HG03575 (cell line): Measurements from ENCODE around the gene MEOX2.

Experiments used
- ATAC-seq: cut with Tn5 transposase; IDR thresholded peaks from one replicate; pipeline ENCODE4 v1.9.1; 2021; ENCODE audit not compliant: unreplicated experiment, insufficient number of reproducible peaks, low FRiP score; ENCODE audit errors: extremely low read depth

Gene MEOX2

GRCh38 chr7:15682751-15683245 is 3.7 kb downstream of the MEOX2 start:
- no peak for ATAC-seq

- ATAC-seq: no peak
Measured at GRCh38 chr7:15682111-15682510, 4.4 kb downstream of the MEOX2 start.

- ATAC-seq: no peak
Measured at GRCh38 chr7:15681631-15682030, 4.9 kb downstream of the MEOX2 start.

GRCh38 chr7:15681186-15681585 is 5.3 kb downstream of the MEOX2 start:
- ATAC-seq: no peak

- no peak for ATAC-seq
Measured at GRCh38 chr7:15680446-15680845, 6.0 kb downstream of the MEOX2 start.

GRCh38 chr7:15679306-15679705 is 7.2 kb downstream of the MEOX2 start:
- no peak for ATAC-seq

GRCh38 chr7:15678653-15679052 is 7.8 kb downstream of the MEOX2 start:
- no peak for ATAC-seq

- no peak for ATAC-seq
Measured at GRCh38 chr7:15675379-15675778, 11.1 kb downstream of the MEOX2 start.

- no peak for ATAC-seq
Measured at GRCh38 chr7:15674586-15674985, 11.9 kb downstream of the MEOX2 start.

GRCh38 chr7:15669443-15670090 is 16.9 kb downstream of the MEOX2 start:
- ATAC-seq: no peak

- ATAC-seq: no peak
Measured at GRCh38 chr7:15667991-15668390, 18.5 kb downstream of the MEOX2 start.

GRCh38 chr7:15662451-15662850 is 24.0 kb downstream of the MEOX2 start:
- no peak for ATAC-seq

GRCh38 chr7:15658247-15658646 is 28.2 kb downstream of the MEOX2 start:
- no peak for ATAC-seq

GRCh38 chr7:15652776-15653290 is 33.6 kb downstream of the MEOX2 start:
- no peak for ATAC-seq

GRCh38 chr7:15651693-15652092 is 34.8 kb downstream of the MEOX2 start:
- ATAC-seq: no peak

GRCh38 chr7:15650787-15651186 is 35.7 kb downstream of the MEOX2 start:
- ATAC-seq: no peak

GRCh38 chr7:15648461-15648961 is 38.0 kb downstream of the MEOX2 start:
- ATAC-seq: no peak

GRCh38 chr7:15647309-15647708 is 39.2 kb downstream of the MEOX2 start:
- no peak for ATAC-seq

GRCh38 chr7:15643000-15643705 is 43.3 kb downstream of the MEOX2 start:
- no peak for ATAC-seq

- no peak for ATAC-seq
Measured at GRCh38 chr7:15628876-15629275, 57.6 kb downstream of the MEOX2 start.
